Omental fat pad (tissue), 4 donors: ENCODE measurements around the gene APOO. TPM values are rescaled to one million over a fixed set of nuclear protein-coding genes. Genes with fewer than 3 reads are reported as not detected.

Experiments
- ATAC-seq: fragments of 150-250 bp; one replicate; pipeline ENCODE4 v1.9.1; 2016; ENCODE audit warnings: mild to moderate bottlenecking, moderate library complexity; ENCODE audit not compliant: low FRiP score
- DNase-seq: peaks from one replicate; pipeline ENCODE4 v3.0.0-alpha.2; 2019; ENCODE audit warnings: low spot score
- total RNA-seq, 4 donors: library from RNA; depleted of rRNA; stranded (reverse); fragments of >200 nt; gene quantifications; one replicate each; pipeline ENCODE4 v1.1.0, GENCODE V29; 2016
- TF ChIP-seq, protein P1 (sequence below), 3 donors: fragments of 450-650 bp; IDR thresholded peaks; one replicate each; pipeline ENCODE4 v1.5.1; 2016 to 2017; ENCODE audit warnings: antibody characterized with exemption in 3 of 3, mild to moderate bottlenecking in 3 of 3, moderate library complexity in 2 of 3

APOO gene
- total RNA-seq, 4 donors from 2014 or later: 4.4 to 10.0 (median 4.9) TPM

DNA sequence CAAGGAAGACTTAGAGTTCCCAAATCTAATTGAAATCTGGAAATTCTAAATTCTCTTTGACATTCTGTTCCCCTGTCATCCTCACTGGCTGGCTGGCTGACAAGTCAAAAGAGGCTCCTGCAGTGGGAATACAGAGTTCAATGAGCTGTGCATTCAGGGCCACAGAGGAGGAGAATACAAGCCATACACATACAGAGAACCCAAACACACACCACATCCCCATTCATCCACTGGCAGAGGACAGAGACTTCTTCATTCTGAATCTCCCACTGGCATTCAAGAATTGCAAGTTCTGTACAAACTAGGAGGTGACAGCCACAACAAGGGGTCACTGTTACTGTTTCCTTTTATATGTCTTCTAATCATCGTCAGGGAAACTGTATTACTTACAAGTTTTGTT, 75.0 kb downstream of the APOO start:
- TF ChIP-seq, protein P1, sequence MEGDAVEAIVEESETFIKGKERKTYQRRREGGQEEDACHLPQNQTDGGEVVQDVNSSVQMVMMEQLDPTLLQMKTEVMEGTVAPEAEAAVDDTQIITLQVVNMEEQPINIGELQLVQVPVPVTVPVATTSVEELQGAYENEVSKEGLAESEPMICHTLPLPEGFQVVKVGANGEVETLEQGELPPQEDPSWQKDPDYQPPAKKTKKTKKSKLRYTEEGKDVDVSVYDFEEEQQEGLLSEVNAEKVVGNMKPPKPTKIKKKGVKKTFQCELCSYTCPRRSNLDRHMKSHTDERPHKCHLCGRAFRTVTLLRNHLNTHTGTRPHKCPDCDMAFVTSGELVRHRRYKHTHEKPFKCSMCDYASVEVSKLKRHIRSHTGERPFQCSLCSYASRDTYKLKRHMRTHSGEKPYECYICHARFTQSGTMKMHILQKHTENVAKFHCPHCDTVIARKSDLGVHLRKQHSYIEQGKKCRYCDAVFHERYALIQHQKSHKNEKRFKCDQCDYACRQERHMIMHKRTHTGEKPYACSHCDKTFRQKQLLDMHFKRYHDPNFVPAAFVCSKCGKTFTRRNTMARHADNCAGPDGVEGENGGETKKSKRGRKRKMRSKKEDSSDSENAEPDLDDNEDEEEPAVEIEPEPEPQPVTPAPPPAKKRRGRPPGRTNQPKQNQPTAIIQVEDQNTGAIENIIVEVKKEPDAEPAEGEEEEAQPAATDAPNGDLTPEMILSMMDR (IDR thresholded peaks at IDR 0.05): no peak
- ATAC-seq (no peak), DNase-seq (no peak)

DNA sequence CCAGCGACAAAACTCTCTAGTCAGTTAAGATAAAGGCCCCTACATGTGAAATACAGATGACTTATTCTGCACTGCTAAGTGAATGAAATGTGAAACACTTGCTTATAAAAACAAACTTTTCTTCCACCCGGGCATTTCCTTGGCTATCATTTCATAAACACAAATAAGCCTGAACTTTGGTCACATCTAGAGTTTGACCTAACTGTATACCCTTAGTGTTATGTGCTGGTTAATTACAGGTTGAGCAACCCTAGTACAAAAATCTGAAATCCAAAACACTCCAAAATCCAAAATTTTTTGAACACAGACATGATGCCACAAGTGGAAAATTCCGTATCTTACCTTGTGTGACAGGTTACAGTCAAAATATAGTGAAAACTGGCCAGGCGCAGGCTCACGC, 78.9 kb downstream of the APOO start:
- TF ChIP-seq, protein P1 (IDR thresholded peaks at IDR 0.05): no peak
- DNase-seq: no peak
- ATAC-seq: no peak

DNA sequence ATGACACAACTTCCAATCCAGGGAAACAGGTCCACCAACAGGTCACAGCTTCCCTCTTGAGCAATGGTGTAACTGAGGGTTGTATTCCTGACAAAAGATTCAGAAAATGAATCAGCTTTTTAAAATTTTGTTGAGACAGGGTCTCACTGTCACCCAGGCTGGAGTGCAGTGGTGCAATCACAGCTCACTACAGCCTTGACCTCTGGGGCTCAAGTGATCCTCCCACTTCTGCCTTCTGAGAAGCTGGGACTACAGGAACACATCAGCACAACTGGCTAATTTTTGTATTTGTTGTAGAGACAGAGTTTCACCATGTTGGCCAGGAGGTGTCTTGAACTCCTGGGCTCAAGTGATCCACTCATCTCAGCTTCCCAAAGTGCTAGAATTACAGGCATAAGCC, 81.1 kb downstream of the APOO start:
- no peak for ATAC-seq
- TF ChIP-seq, protein P1 (IDR thresholded peaks at IDR 0.05): no peak
- DNase-seq: no peak

DNA sequence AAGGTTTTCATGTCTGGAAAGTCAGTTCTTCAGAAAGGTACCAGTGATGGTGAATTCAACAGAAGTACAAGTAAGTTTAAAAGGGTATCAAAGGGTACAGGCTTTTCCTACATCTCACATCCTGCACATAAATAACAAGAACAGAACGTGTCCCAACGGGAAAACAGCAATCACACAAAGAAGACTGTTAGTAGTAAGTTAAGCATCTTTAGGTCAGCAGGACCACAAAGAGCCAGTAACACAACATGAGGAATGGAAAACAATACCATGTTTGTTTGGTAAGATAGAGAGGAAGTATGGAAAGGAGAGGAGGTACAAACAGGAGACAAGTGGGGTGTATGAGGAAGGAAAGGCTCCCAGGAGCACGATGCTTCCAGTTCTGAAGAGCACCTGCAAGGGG, 81.5 kb downstream of the APOO start:
- ATAC-seq: no peak
- TF ChIP-seq, protein P1 (IDR thresholded peaks at IDR 0.05): no peak
- no peak for DNase-seq

DNA sequence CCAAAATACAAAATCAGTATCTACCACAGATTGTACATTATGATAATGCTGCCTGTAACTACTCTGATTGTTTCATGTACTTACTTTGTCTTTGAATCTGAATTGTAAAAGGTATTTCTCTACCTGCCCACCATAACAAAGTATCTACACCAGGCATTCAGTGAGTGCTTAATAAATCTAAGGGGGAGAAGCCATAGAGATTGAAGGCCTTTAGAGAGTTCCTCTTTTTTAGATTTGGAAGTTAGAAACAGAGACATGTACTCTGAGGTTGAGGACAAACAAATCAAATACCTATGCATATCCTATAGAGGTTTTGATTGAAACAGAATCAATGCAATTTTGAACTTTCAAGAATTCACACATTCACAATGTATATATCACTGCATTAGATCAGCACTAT, 82.1 kb downstream of the APOO start:
- ATAC-seq (no peak), DNase-seq (no peak)
- TF ChIP-seq, protein P1 (IDR thresholded peaks at IDR 0.05): no peak

DNA sequence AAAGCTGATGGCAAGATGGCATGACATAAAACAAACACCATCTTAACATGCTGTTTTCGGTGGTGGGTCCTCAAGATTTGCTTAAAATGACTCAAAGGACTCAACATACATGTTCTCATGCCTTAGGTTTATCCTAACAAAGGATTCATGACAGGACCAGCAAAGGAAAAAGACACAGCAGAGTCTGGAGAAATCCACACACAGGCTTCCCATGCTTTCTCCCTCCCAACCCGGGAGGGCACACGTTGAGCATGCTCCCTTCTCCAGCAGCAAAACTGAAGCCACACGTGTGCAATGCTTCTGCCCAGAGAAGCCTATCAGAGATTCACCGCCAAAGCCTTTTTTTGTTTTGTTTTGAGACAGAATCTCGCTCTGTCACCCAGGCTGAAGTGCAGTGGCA, 84.9 kb downstream of the APOO start:
- ATAC-seq (no peak), DNase-seq (no peak)
- TF ChIP-seq, protein P1 (IDR thresholded peaks at IDR 0.05): no peak

DNA sequence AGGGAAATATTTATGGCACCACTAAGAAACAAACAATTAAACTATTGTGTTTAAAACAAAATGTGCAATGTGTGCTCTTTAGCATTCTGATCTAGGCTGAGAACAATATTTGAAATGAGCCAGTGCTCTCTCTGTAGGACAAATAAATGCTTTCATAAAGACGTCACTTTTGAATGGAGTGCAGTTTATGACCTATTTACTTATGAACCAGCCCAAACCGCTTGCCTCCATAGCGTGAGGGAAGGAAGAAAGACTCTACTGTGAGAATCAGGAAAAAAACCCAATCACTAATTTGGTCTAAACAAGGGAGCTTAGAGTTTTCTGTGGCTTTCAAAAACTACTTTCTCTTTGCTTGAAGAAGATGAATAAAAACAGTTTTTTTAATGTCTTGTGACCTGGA, 85.3 kb downstream of the APOO start:
- no peak for ATAC-seq
- no peak for DNase-seq
- TF ChIP-seq, protein P1 (IDR thresholded peaks at IDR 0.05): no peak
